ENCODE data around the gene CA5A. TPM values are rescaled to one million over a fixed set of nuclear protein-coding genes. Genes with fewer than 3 reads are reported as not detected.

CA5A gene
- total RNA-seq, 2 experiments from 2014 or later = not detected

DNA sequence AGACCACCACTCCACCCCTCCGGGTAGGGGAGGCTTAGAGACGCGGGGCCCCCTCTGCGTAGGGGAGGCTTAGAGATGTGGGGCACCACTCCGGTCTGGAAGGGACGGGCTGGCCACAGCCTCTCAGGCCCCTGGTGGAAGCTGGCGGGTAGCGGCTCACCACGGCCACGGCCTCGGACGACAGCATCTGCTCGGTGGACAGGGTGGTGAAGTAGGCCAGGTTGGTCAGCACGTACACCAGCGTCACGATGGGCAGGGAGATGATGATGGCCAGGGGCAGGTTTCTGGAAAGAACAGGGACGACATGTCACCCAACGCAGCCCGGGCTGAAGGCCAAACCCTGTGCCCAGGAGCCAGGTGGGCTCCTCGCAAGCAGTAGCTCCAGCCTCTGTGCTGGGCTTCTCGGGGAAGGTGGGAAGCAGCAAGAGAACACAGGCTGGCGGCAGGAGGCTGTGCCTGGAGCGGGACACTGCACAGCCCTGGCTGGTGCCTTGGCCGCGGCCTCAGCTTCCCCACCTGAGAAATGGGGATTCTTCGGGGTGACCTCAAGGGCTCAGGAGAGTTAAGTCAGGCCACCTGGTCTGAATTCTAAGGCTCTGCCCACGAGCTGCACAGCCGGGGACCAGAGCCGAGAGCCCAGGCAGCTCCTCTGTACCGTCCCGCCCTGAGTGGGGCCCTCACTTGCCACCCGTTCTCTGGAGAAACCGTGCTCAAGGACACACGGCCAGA lies 96.6 kb downstream of the CA5A start:
- Mint-ChIP-seq H3K36me3 (ENCODE audit: low read depth) (peaks cover 22% of the 10 kb centered on the region), H3K4me1 (ENCODE audit: low read depth) (peaks cover 6% of the 10 kb centered on the region), H3K4me3 (no peak overlapping the region), H3K9me3 (no peaks in the 10 kb centered on the region), H3K27ac (no peak overlapping the region), H3K27me3 (no peaks in the 10 kb centered on the region)
- TF ChIP-seq, protein P1, sequence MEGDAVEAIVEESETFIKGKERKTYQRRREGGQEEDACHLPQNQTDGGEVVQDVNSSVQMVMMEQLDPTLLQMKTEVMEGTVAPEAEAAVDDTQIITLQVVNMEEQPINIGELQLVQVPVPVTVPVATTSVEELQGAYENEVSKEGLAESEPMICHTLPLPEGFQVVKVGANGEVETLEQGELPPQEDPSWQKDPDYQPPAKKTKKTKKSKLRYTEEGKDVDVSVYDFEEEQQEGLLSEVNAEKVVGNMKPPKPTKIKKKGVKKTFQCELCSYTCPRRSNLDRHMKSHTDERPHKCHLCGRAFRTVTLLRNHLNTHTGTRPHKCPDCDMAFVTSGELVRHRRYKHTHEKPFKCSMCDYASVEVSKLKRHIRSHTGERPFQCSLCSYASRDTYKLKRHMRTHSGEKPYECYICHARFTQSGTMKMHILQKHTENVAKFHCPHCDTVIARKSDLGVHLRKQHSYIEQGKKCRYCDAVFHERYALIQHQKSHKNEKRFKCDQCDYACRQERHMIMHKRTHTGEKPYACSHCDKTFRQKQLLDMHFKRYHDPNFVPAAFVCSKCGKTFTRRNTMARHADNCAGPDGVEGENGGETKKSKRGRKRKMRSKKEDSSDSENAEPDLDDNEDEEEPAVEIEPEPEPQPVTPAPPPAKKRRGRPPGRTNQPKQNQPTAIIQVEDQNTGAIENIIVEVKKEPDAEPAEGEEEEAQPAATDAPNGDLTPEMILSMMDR (IDR thresholded peaks at IDR 0.05) = no peak
- peaks cover 10% of the 10 kb centered on the region for H3K4me1 ChIP-seq (ENCODE audit: insufficient read depth, low read length)
- DNase-seq (no peak), ATAC-seq (ENCODE audit: poor library complexity) (no peak)
- H3K9me3 ChIP-seq (ENCODE audit: control insufficient read depth in 1 of 2, insufficient read depth in 1 of 2, low read length in 2 of 2) = no peaks in the 10 kb centered on the region
- intact Hi-C loops (cut with DNase I, micrococcal nuclease) = no loop called here
- CTCF ChIA-PET = interaction anchor here (1.4 kb wide), 1 partner anchor 61 kb away, joined by 3 read pairs; no protein-coding TSS in a partner anchor
- POLR2A ChIA-PET = no interaction called here
- H3K27ac ChIP-seq (ENCODE audit: low read depth in 1 of 2, low read length in 2 of 2) = no peak overlapping the region
- H3K36me3 ChIP-seq (ENCODE audit: insufficient read depth, low read length) = peaks cover 47% of the 10 kb centered on the region
- no peaks in the 10 kb centered on the region for H3K27me3 ChIP-seq (ENCODE audit: control insufficient read depth in 1 of 2, insufficient read depth in 2 of 2, low read length in 2 of 2)
- no peak overlapping the region for H3K4me3 ChIP-seq (ENCODE audit: low read length)

DNA sequence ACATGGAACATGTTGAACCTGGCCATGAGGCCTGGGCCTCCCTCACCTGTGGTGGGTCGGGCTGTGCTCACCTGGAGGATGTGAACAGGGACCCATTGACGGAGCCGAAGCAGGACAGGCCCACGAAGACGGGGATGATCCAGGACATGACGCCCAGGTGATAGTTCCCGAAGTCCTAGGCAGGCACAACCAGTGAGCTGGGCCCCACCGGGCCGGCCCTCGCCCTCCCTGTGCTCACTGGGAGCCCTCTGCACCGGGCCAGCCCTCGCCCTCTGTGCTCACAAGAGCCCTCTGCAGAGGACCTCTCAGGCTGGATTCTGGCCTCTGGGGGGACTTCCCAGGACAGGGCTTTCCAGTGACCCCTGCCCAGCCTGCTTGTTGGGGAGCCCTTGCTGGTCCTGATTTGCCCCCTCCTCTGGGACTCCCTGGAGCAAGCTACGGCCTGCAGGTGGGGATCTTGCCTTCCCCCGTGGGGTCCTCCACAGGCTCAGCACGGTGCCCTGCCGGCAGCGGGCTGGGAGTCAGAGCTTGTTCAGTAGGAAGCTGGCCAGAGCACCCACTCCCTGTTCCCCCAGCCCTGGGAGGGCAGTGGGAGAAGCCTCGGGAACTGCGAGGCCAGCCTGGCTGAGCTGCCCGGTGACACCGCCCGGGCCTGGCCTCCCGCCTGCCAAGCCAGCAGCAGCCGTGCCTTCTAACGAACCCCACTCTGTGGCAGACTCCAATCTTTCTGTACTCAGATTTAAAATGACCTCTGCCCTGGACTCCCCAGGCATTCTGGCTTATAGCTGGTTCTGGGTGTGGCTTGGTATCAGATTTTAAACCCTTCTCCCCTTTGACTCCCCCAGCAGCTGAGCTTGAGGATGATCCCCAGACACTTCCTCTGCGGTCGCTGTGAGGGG lies 97.4 kb downstream of the CA5A start:
- intact Hi-C loops (cut with DNase I, micrococcal nuclease) = no loop called here

More for the DNA sequence above, 97.4 kb downstream of the CA5A start:
- Histone ChIP-seq H3K9me3 (ENCODE audit: control insufficient read depth in 1 of 2, insufficient read depth in 1 of 2, low read length in 2 of 2) (no peaks in the 10 kb centered on the region), H3K27me3 (ENCODE audit: control insufficient read depth in 1 of 2, insufficient read depth in 2 of 2, low read length in 2 of 2) (no peaks in the 10 kb centered on the region), H3K4me3 (ENCODE audit: low read length) (no peak overlapping the region), H3K4me1 (ENCODE audit: insufficient read depth, low read length) (peaks cover 10% of the 10 kb centered on the region), H3K36me3 (ENCODE audit: insufficient read depth, low read length) (peaks cover 53% of the 10 kb centered on the region), H3K27ac (ENCODE audit: low read depth in 1 of 2, low read length in 2 of 2) (no peak overlapping the region)
- Mint-ChIP-seq H3K36me3 (ENCODE audit: low read depth) (peaks cover 25% of the 10 kb centered on the region), H3K4me3 (no peak overlapping the region), H3K9me3 (no peaks in the 10 kb centered on the region), H3K27me3 (no peaks in the 10 kb centered on the region), H3K27ac (no peak overlapping the region), H3K4me1 (ENCODE audit: low read depth) (peaks cover 6% of the 10 kb centered on the region)
- ChIA-PET CTCF (no interaction called here), POLR2A (no interaction called here)
- no peak for ATAC-seq (ENCODE audit: poor library complexity)
- DNase-seq = no peak
- TF ChIP-seq, protein P1 (IDR thresholded peaks at IDR 0.05) = no peak

Other genes starting within 250 kb of the CA5A start
- gene KLHDC4, start 170.5 kb downstream of the CA5A start, total RNA-seq = 10 to 100 TPM; 41.4 to 43.0 TPM
- gene SLC7A5, start 67.0 kb downstream of the CA5A start, total RNA-seq = 10 to 100 TPM; 80.3 to 85.3 TPM
- gene BANP, start 14.9 kb upstream of the CA5A start, total RNA-seq = 10 to 100 TPM; 57.5 to 58.6 TPM

Data from CD4-positive, alpha-beta T cell (primary cell).